CD4-positive, alpha-beta T cell (primary cell): ENCODE data around the gene CCDC195. TPM values are rescaled to one million over a fixed set of nuclear protein-coding genes. Genes with fewer than 3 reads are reported as not detected.

ENCODE experiments used
- ATAC-seq: fragments of 200-7000 bp; cut with Tn5 transposase; one replicate; pipeline ENCODE4 v1.10.0; 2022; ENCODE audit warnings: mild to moderate bottlenecking; ENCODE audit not compliant: poor library complexity
- CTCF ChIA-PET: fragments of 350-600 bp; sonication (Branson Sonifier 250); formaldehyde crosslinking; loops from one replicate; lab custom pipeline; 2021; ENCODE audit warnings: antibody characterized with exemption, inconsistent platforms; lab: Charles Lee
- POLR2A ChIA-PET: fragments of 350-600 bp; sonication (Branson Sonifier 250); formaldehyde crosslinking; loops from one replicate; lab custom pipeline; 2021; ENCODE audit warnings: antibody characterized with exemption, inconsistent platforms; lab: Charles Lee
- DNase-seq, 14 experiments: peaks; one replicate each; pipeline ENCODE4 v3.0.0-alpha.2; 2013 to 2020; ENCODE audit warnings: mixed read lengths in 2 of 14
- H3K27ac ChIP-seq, 2 donors: one replicate each; pipeline versions ENCODE4 v1.5.1 to v1.7.0; 2013; ENCODE audit warnings: low read length in 2 of 2, low read depth in 1 of 2, mild to moderate bottlenecking in 1 of 2
- H3K27me3 ChIP-seq, 2 experiments: 1 replicate in 1 of 2; 2 replicates in 1 of 2; pipeline versions ENCODE4 v1.6.1 to v1.7.0; 2013; ENCODE audit warnings: low read length in 2 of 2, control low read depth in 1 of 2, mild to moderate bottlenecking in 1 of 2, moderate library complexity in 1 of 2; ENCODE audit not compliant: insufficient read depth in 2 of 2, control insufficient read depth in 1 of 2
- H3K36me3 ChIP-seq: one replicate; pipeline ENCODE4 v1.6.1; 2013; ENCODE audit warnings: low read length, control low read depth; ENCODE audit not compliant: insufficient read depth
- H3K4me1 ChIP-seq: one replicate; pipeline ENCODE4 v1.6.1; 2013; ENCODE audit warnings: low read length, control low read depth; ENCODE audit not compliant: insufficient read depth
- H3K4me3 ChIP-seq: one replicate; pipeline ENCODE4 v1.5.1; 2013; ENCODE audit warnings: mild to moderate bottlenecking, low read length, moderate library complexity
- H3K9me3 ChIP-seq, 2 experiments: 1 replicate in 1 of 2; 2 replicates in 1 of 2; pipeline versions ENCODE4 v1.6.1 to v1.7.0; 2013; ENCODE audit warnings: low read length in 2 of 2, mild to moderate bottlenecking in 2 of 2, control low read depth in 1 of 2, moderate library complexity in 1 of 2; ENCODE audit not compliant: control insufficient read depth in 1 of 2, insufficient read depth in 1 of 2
- H3K27ac Mint-ChIP-seq: one replicate; pipeline ENCODE4 v1.8.0; 2020; ENCODE audit warnings: mixed read lengths
- H3K27me3 Mint-ChIP-seq: one replicate; pipeline ENCODE4 v1.8.0; 2021; ENCODE audit warnings: mixed read lengths
- H3K36me3 Mint-ChIP-seq: one replicate; pipeline ENCODE4 v1.8.0; 2021; ENCODE audit warnings: low read depth, mixed read lengths
- H3K4me1 Mint-ChIP-seq: one replicate; pipeline ENCODE4 v1.8.0; 2021; ENCODE audit warnings: low read depth, mixed read lengths
- H3K4me3 Mint-ChIP-seq: one replicate; pipeline ENCODE4 v1.8.0; 2020; ENCODE audit warnings: mild to moderate bottlenecking, mixed read lengths
- H3K9me3 Mint-ChIP-seq: one replicate; pipeline ENCODE4 v1.8.0; 2020; ENCODE audit warnings: mixed read lengths
- intact Hi-C, 2 experiments: fragments of 100-400 bp; cut with DNase I in 1 of 2; cut with micrococcal nuclease in 1 of 2; formaldehyde crosslinking; loops; one replicate each; pipeline versions ENCODE4 v1.15.1 to v1.9.0; 2023 to 2025; cut with DNase I, micrococcal nuclease
- total RNA-seq, 174 experiments: library from RNA in 2 of 174; stranded (reverse) in 2 of 174; gene quantifications; one replicate each; pipeline ENCODE4 v1.2.3 and lab custom pipeline; 2021 to 2026
- TF ChIP-seq, protein P1 (sequence below): fragments of 200-600 bp; IDR thresholded peaks from one replicate; pipeline ENCODE4 v1.8.0; 2022; ENCODE audit warnings: antibody characterized with exemption, mild to moderate bottlenecking

The CCDC195 gene
- total RNA-seq, 2 experiments from 2014 or later: not detected

DNA sequence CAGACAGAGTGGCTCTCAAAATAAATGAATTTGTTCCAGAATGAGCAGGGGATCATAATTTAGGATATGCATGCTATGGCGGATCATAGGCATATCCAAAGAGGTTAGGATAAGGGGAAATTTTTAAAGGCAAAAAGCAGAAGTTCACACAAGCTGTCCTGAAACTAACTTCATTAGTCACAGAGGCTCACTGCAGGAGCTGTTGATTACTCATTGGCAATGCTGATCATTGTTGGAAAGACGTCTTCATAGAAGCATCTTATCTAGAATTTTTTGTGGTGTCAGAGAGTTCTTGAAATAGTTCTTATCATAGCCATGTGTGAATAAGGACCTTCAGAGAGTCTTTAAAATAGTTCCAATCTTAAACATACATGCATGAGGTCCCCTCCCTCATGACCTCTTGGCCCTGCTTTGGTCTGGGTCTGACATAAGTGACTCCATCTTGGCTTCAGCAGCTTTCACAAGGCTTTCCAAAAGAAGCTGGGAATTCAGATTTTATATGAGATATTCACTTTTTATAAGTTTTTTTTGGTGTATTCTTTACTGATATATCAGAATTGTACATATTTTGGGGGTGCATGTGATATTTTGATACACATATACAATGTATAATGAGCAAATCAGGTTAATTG lies 7.5 kb upstream of the CCDC195 start:
- H3K4me3 ChIP-seq: no peak overlapping the region
- H3K4me1 Mint-ChIP-seq: no peaks in the 10 kb centered on the region
- H3K4me3 Mint-ChIP-seq: no peak overlapping the region
- no peaks in the 10 kb centered on the region for H3K27me3 ChIP-seq
- ATAC-seq: no peak
- H3K27ac Mint-ChIP-seq: no peak overlapping the region
- no peaks in the 10 kb centered on the region for H3K36me3 Mint-ChIP-seq
- no peak overlapping the region for H3K27ac ChIP-seq
- TF ChIP-seq, protein P1, sequence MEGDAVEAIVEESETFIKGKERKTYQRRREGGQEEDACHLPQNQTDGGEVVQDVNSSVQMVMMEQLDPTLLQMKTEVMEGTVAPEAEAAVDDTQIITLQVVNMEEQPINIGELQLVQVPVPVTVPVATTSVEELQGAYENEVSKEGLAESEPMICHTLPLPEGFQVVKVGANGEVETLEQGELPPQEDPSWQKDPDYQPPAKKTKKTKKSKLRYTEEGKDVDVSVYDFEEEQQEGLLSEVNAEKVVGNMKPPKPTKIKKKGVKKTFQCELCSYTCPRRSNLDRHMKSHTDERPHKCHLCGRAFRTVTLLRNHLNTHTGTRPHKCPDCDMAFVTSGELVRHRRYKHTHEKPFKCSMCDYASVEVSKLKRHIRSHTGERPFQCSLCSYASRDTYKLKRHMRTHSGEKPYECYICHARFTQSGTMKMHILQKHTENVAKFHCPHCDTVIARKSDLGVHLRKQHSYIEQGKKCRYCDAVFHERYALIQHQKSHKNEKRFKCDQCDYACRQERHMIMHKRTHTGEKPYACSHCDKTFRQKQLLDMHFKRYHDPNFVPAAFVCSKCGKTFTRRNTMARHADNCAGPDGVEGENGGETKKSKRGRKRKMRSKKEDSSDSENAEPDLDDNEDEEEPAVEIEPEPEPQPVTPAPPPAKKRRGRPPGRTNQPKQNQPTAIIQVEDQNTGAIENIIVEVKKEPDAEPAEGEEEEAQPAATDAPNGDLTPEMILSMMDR: no peak
- no peaks in the 10 kb centered on the region for H3K36me3 ChIP-seq
- ChIA-PET CTCF (no interaction called here), POLR2A (interaction anchor here (0.7 kb wide), 1 partner anchor 619 kb away, joined by 3 read pairs; no protein-coding TSS in a partner anchor)
- peak in 1 of 14 experiments; percentile 5 for DNase-seq
- no peaks in the 10 kb centered on the region for H3K4me1 ChIP-seq
- peaks cover 3 to 4% of the 10 kb centered on the region in 2 experiments for H3K9me3 ChIP-seq
- intact Hi-C loops: no loop called here
- H3K27me3 Mint-ChIP-seq: peaks cover 10% of the 10 kb centered on the region
- H3K9me3 Mint-ChIP-seq: peaks cover 13% of the 10 kb centered on the region

DNA sequence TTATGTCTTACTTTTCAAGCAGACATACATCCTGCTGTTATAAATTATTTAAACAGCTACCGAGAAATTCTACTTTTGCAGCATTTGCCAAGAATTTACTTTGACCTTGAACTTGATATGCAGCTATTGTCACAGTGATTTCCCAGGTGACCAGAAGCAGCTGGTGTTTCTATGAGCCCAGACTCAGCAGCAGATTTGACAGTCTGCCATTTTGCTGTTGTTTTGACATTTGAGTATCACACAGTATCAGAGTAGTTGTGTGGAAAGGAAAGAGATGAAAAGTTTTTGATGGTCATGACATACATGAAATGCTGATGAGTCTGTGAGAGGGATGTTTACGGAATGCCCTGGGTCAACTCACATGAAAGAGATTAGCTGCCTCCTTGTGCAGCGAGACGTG lies 6.6 kb upstream of the CCDC195 start:
- no peak overlapping the region for H3K4me3 Mint-ChIP-seq
- H3K27ac ChIP-seq: no peak overlapping the region
- POLR2A ChIA-PET: no interaction called here
- H3K4me1 ChIP-seq: no peaks in the 10 kb centered on the region
- no peaks in the 10 kb centered on the region for H3K36me3 ChIP-seq
- TF ChIP-seq, protein P1: no peak
- H3K9me3 Mint-ChIP-seq: peaks cover 8% of the 10 kb centered on the region
- no peak for ATAC-seq
- intact Hi-C loops: no loop called here
- H3K27me3 Mint-ChIP-seq: peaks cover 10% of the 10 kb centered on the region
- no peaks in the 10 kb centered on the region for H3K27me3 ChIP-seq
- no peaks in the 10 kb centered on the region for H3K4me1 Mint-ChIP-seq
- H3K9me3 ChIP-seq: peaks cover 0 to 3% of the 10 kb centered on the region in 2 experiments
- DNase-seq: no peak
- no peaks in the 10 kb centered on the region for H3K36me3 Mint-ChIP-seq
- CTCF ChIA-PET: no interaction called here
- no peak overlapping the region for H3K4me3 ChIP-seq
- no peak overlapping the region for H3K27ac Mint-ChIP-seq

DNA sequence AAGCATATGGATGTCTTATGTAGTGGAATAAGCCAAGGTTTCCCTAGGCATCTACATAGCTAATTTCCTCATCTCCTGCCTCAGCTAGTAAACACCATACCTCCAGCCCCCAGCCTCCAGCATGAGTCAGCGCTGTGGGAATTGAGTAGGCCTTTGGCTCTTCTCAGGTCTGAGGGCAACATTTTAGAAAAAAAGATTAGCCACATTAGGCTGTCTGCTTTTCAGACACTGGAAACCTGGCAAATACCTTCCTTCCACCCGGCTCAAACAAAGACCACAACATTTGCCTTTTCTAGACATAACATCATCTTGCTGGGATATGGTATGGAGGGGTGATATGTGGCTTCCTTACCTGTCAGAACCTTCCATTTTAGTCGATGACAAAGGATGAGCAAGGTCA lies 6.1 kb upstream of the CCDC195 start:
- TF ChIP-seq, protein P1: no peak
- intact Hi-C loops: no loop called here
- Mint-ChIP-seq H3K27ac (no peak overlapping the region), H3K9me3 (peaks cover 4% of the 10 kb centered on the region), H3K27me3 (peaks cover 10% of the 10 kb centered on the region), H3K4me1 (no peaks in the 10 kb centered on the region), H3K36me3 (no peaks in the 10 kb centered on the region), H3K4me3 (no peak overlapping the region)
- no peaks in the 10 kb centered on the region for H3K4me1 ChIP-seq
- no peaks in the 10 kb centered on the region for H3K36me3 ChIP-seq
- H3K4me3 ChIP-seq: no peak overlapping the region
- ChIA-PET POLR2A (no interaction called here), CTCF (no interaction called here)
- no peaks in the 10 kb centered on the region for H3K27me3 ChIP-seq
- no peak overlapping the region for H3K27ac ChIP-seq
- no peak for DNase-seq
- ATAC-seq: no peak
- peaks cover 0 to 3% of the 10 kb centered on the region in 2 experiments for H3K9me3 ChIP-seq
